ENCODE results near the gene CDT1. TPM values are rescaled to one million over a fixed set of nuclear protein-coding genes. Genes with fewer than 3 reads are reported as not detected.
A peak's percentile ranks its signal among the peaks of the same experiment; 100 is the strongest.

CDT1 gene
- total RNA-seq, 3 donors from 2014 or later = 1.3 to 3.3 (median 3.2) TPM

- no peaks in the 10 kb centered on the region for H3K9me3 ChIP-seq
- H3K4me3 ChIP-seq = no peak overlapping the region
- no peak for DNase-seq (ENCODE audit: low spot score in 2 of 2)
- no peaks in the 10 kb centered on the region for H3K27me3 ChIP-seq
- intact Hi-C loops (cut with DNase I; ENCODE audit: low total_unique reads) = no loop called here
- TF ChIP-seq POLR2A (IDR thresholded peaks at IDR 0.05) (no peak), CTCF (IDR thresholded peaks at IDR 0.05) (no peak), POLR2AphosphoS5 (IDR thresholded peaks at IDR 0.05) (no peak)
- no peaks in the 10 kb centered on the region for H3K4me1 ChIP-seq
- H3K36me3 ChIP-seq = peaks cover 5% of the 10 kb centered on the region
- H3K27ac ChIP-seq = no peak overlapping the region
Measured at GRCh38 chr16:88842806-88843205, 39.2 kb downstream of the CDT1 start.

- no peak overlapping the region for H3K4me3 ChIP-seq
- no peaks in the 10 kb centered on the region for H3K9me3 ChIP-seq
- H3K36me3 ChIP-seq = peaks cover 5% of the 10 kb centered on the region
- H3K4me1 ChIP-seq = no peaks in the 10 kb centered on the region
- intact Hi-C loops (cut with DNase I; ENCODE audit: low total_unique reads) = no loop called here
- no peak for TF ChIP-seq POLR2A (IDR thresholded peaks at IDR 0.05)
- no peak for TF ChIP-seq CTCF (IDR thresholded peaks at IDR 0.05)
- no peak for TF ChIP-seq POLR2AphosphoS5 (IDR thresholded peaks at IDR 0.05)
- no peaks in the 10 kb centered on the region for H3K27me3 ChIP-seq
- H3K27ac ChIP-seq = no peak overlapping the region
- DNase-seq (ENCODE audit: low spot score in 2 of 2) = no peak
Measured at GRCh38 chr16:88843256-88843655, 39.7 kb downstream of the CDT1 start.

- TF ChIP-seq CTCF (IDR thresholded peaks at IDR 0.05) (no peak), POLR2A (IDR thresholded peaks at IDR 0.05) (no peak), POLR2AphosphoS5 (IDR thresholded peaks at IDR 0.05) (no peak)
- no peak for DNase-seq (ENCODE audit: low spot score in 2 of 2)
- Histone ChIP-seq H3K27ac (peak overlapping the region; percentile 35 to 48), H3K4me3 (no peak overlapping the region), H3K9me3 (no peaks in the 10 kb centered on the region), H3K4me1 (no peaks in the 10 kb centered on the region), H3K27me3 (no peaks in the 10 kb centered on the region), H3K36me3 (peaks cover 2% of the 10 kb centered on the region)
- intact Hi-C loops (cut with DNase I; ENCODE audit: low total_unique reads) = loop anchor here (1.0 kb wide), 1 partner anchor 12 kb away; the partner anchor contains the start of gene GALNS
Measured at GRCh38 chr16:88844419-88845036, 40.9 kb downstream of the CDT1 start.

- no peaks in the 10 kb centered on the region for H3K27me3 ChIP-seq
- no peaks in the 10 kb centered on the region for H3K4me1 ChIP-seq
- no peak overlapping the region for H3K27ac ChIP-seq
- no peaks in the 10 kb centered on the region for H3K36me3 ChIP-seq
- intact Hi-C loops (cut with DNase I; ENCODE audit: low total_unique reads) = no loop called here
- H3K4me3 ChIP-seq = no peak overlapping the region
- no peaks in the 10 kb centered on the region for H3K9me3 ChIP-seq
- no peak for DNase-seq (ENCODE audit: low spot score in 2 of 2)
- TF ChIP-seq CTCF (IDR thresholded peaks at IDR 0.05) = no peak
- no peak for TF ChIP-seq POLR2AphosphoS5 (IDR thresholded peaks at IDR 0.05)
- no peak for TF ChIP-seq POLR2A (IDR thresholded peaks at IDR 0.05)
Measured at GRCh38 chr16:88846088-88846487, 42.5 kb downstream of the CDT1 start.

- intact Hi-C loops (cut with DNase I; ENCODE audit: low total_unique reads) = no loop called here
- H3K4me1 ChIP-seq = no peaks in the 10 kb centered on the region
- no peak overlapping the region for H3K4me3 ChIP-seq
- H3K27ac ChIP-seq = no peak overlapping the region
- no peaks in the 10 kb centered on the region for H3K27me3 ChIP-seq
- no peaks in the 10 kb centered on the region for H3K36me3 ChIP-seq
- no peak for TF ChIP-seq POLR2A (IDR thresholded peaks at IDR 0.05)
- TF ChIP-seq CTCF (IDR thresholded peaks at IDR 0.05) = no peak
- TF ChIP-seq POLR2AphosphoS5 (IDR thresholded peaks at IDR 0.05) = no peak
- no peak for DNase-seq (ENCODE audit: low spot score in 2 of 2)
- H3K9me3 ChIP-seq = no peaks in the 10 kb centered on the region
Measured at GRCh38 chr16:88847654-88848053, 44.1 kb downstream of the CDT1 start.
